SU-DHL-6 (cell line): Measurements from ENCODE around the gene RGS7.

Experiments used
- CTCF ChIP-seq: fragments of 200-600 bp; sonication (generic); IDR thresholded peaks from one replicate; pipeline ENCODE4 v1.5.1; 2017; ENCODE audit warnings: antibody characterized with exemption, mild to moderate bottlenecking, low read length, moderate library complexity; ENCODE audit not compliant: insufficient read depth, poor library complexity, severe bottlenecking
- EZH2phosphoT487 ChIP-seq: fragments of 200-600 bp; sonication (generic), shearing (Covaris generic); conservative IDR thresholded peaks from 2 replicates; pipeline ENCODE4 v1.6.1; 2018; ENCODE audit warnings: mild to moderate bottlenecking, antibody characterized with exemption, low read length, moderate library complexity, mixed read lengths

GRCh38 chr1:240831922-240832321, 525.1 kb downstream of the RGS7 start:
- TF ChIP-seq CTCF: no peak
- TF ChIP-seq EZH2phosphoT487: no peak
